Keratinocyte (primary cell): ENCODE data around the gene RPUSD3. TPM values are rescaled to one million over a fixed set of nuclear protein-coding genes. Genes with fewer than 3 reads are reported as not detected.

Source experiments
- DNase-seq: peaks from one replicate; pipeline ENCODE4 v3.0.0-alpha.2; 2011; ENCODE audit warnings: low read depth, missing footprints, low spot score
- FAIRE-seq: peaks from 2 replicates; lab custom pipeline; 2011; peaks lifted over from hg19 to GRCh38; lab: Jason Lieb, UNC
- H2AFZ ChIP-seq: 2 replicates; pipeline ENCODE4 v1.6.0; 2012; ENCODE audit warnings: low read length, control low read depth, inconsistent platforms; ENCODE audit not compliant: control insufficient read depth
- H3K27ac ChIP-seq: 2 replicates; pipeline ENCODE4 v1.5.1; 2011; ENCODE audit warnings: low read length; ENCODE audit not compliant: control insufficient read depth, insufficient read depth
- H3K27me3 ChIP-seq: 3 replicates; pipeline ENCODE4 v1.6.0; 2011; ENCODE audit warnings: low read length; ENCODE audit not compliant: control insufficient read depth, insufficient read depth; ENCODE audit errors: extremely low read depth
- H3K36me3 ChIP-seq, 2 experiments: 2 replicates in 1 of 2; 3 replicates in 1 of 2; pipeline ENCODE4 v1.5.1; 2011; ENCODE audit warnings: low read length in 2 of 2, mild to moderate bottlenecking in 1 of 2; ENCODE audit not compliant: control insufficient read depth in 2 of 2, insufficient read depth in 2 of 2; ENCODE audit errors: extremely low read depth in 1 of 2
- H3K4me1 ChIP-seq: 3 replicates; pipeline ENCODE4 v1.5.1; 2011; ENCODE audit warnings: low read length; ENCODE audit not compliant: control insufficient read depth, insufficient read depth; ENCODE audit errors: extremely low read depth
- H3K4me2 ChIP-seq: 3 replicates; pipeline ENCODE4 v1.6.0; 2011; ENCODE audit warnings: low read depth, low read length; ENCODE audit not compliant: control insufficient read depth, insufficient read depth; ENCODE audit errors: extremely low read depth
- H3K4me3 ChIP-seq, 3 experiments: fragments of 200-600 bp in 1 of 3; sonication (generic) in 1 of 3; 2 replicates in 2 of 3; 3 replicates in 1 of 3; pipeline ENCODE4 v1.5.1; 2011 to 2016; ENCODE audit warnings: low read length in 3 of 3, mild to moderate bottlenecking in 3 of 3, control low read depth in 2 of 3, inconsistent platforms in 1 of 3, low read depth in 1 of 3, mixed read lengths in 1 of 3, mixed run types in 1 of 3, moderate library complexity in 1 of 3; ENCODE audit not compliant: control insufficient read depth in 2 of 3, insufficient read depth in 2 of 3; ENCODE audit errors: extremely low read depth in 1 of 3
- H3K79me2 ChIP-seq: 2 replicates; pipeline ENCODE4 v1.6.0; 2012; ENCODE audit warnings: low read length; ENCODE audit not compliant: control insufficient read depth, insufficient read depth
- H3K9ac ChIP-seq: 3 replicates; pipeline ENCODE4 v1.6.0; 2011; ENCODE audit warnings: low read length; ENCODE audit not compliant: control insufficient read depth, insufficient read depth; ENCODE audit errors: extremely low read depth
- H3K9me1 ChIP-seq: 3 replicates; pipeline ENCODE4 v1.6.0; 2011; ENCODE audit warnings: low read length; ENCODE audit not compliant: control insufficient read depth, insufficient read depth; ENCODE audit errors: extremely low read depth
- H3K9me3 ChIP-seq: 2 replicates; pipeline ENCODE4 v1.5.1; 2012; ENCODE audit warnings: low read depth, low read length; ENCODE audit not compliant: control insufficient read depth
- H4K20me1 ChIP-seq: 3 replicates; pipeline ENCODE4 v1.6.0; 2011; ENCODE audit warnings: low read length; ENCODE audit not compliant: control insufficient read depth, insufficient read depth; ENCODE audit errors: extremely low read depth
- EZH2 ChIP-seq: IDR thresholded peaks from one replicate; pipeline ENCODE4 v1.6.1; 2012; ENCODE audit warnings: inconsistent platforms, mild to moderate bottlenecking, low read length, moderate library complexity
- dilution Hi-C: fragments of 300-500 bp; cut with MboI; formaldehyde crosslinking; loops from one replicate; pipeline ENCODE4 v1.7.0; 2020; ENCODE audit warnings: low sequenced_read_pairs; ENCODE audit not compliant: extremely low pct_ligation_motif_present
- polyA plus RNA-seq, 5 experiments: library from polyadenylated mRNA; depleted of rRNA in 3 of 5; stranded (reverse) in 3 of 5; stranded (forward) in 1 of 5; unstranded in 1 of 5; fragments of >200 nt; gene quantifications; 1 replicate in 1 of 5; 2 replicates in 3 of 5; 3 replicates in 1 of 5; pipeline versions ENCODE4 v1.2.1 to v1.2.3, GENCODE V29; 2011 to 2012; ENCODE audit warnings: missing spikeins in 2 of 5, low read depth in 1 of 5, low replicate concordance in 1 of 5
- TF ChIP-seq, protein P1 (sequence below), 3 experiments: IDR thresholded peaks in 1 of 3; conservative IDR thresholded peaks in 1 of 3; optimal IDR thresholded peaks in 1 of 3; 2 replicates in 2 of 3; 3 replicates in 1 of 3; pipeline versions ENCODE3 to v1.5.1; 2011; ENCODE audit warnings: low read length in 3 of 3, mild to moderate bottlenecking in 3 of 3, moderate library complexity in 2 of 3, control low read depth in 1 of 3, inconsistent platforms in 1 of 3; ENCODE audit not compliant: insufficient read depth in 2 of 3; ENCODE audit errors: extremely low read depth in 1 of 3

Gene RPUSD3
- polyA plus RNA-seq, 1 donor (not counting 4 experiments of a cell fraction or from before 2014, with no cell fraction given): 31.5 TPM

DNA sequence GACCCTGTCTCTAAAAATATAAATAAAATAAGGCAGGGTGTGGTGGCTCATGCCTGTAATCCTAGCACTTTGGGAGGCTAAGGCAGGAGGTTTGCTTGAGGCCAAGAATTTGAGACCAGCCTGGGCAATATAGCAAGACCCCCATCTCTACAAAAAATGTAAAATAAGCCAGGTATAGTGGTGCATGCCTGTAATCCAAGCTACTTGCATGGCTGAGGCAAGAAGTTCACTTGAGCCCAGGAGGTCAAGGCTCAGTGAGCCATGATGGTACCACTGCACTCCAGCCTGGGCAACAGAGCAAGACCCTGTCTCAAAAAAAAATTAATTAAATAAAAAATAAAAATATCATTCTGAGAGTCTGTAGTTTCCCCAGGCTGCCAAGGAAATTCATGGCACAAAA is 42.5 kb upstream of the RPUSD3 start:
- dilution Hi-C loops: no loop called here
- no peak overlapping the region for H3K4me3 ChIP-seq
- H3K27ac ChIP-seq: no peak overlapping the region
- no peaks in the 10 kb centered on the region for H3K9me3 ChIP-seq
- TF ChIP-seq, protein P1, sequence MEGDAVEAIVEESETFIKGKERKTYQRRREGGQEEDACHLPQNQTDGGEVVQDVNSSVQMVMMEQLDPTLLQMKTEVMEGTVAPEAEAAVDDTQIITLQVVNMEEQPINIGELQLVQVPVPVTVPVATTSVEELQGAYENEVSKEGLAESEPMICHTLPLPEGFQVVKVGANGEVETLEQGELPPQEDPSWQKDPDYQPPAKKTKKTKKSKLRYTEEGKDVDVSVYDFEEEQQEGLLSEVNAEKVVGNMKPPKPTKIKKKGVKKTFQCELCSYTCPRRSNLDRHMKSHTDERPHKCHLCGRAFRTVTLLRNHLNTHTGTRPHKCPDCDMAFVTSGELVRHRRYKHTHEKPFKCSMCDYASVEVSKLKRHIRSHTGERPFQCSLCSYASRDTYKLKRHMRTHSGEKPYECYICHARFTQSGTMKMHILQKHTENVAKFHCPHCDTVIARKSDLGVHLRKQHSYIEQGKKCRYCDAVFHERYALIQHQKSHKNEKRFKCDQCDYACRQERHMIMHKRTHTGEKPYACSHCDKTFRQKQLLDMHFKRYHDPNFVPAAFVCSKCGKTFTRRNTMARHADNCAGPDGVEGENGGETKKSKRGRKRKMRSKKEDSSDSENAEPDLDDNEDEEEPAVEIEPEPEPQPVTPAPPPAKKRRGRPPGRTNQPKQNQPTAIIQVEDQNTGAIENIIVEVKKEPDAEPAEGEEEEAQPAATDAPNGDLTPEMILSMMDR (optimal IDR thresholded peaks at IDR 0.05 in 1 of 3, IDR thresholded peaks at IDR 0.05 in 1 of 3, conservative IDR thresholded peaks at IDR 0.05 in 1 of 3; ENCODE audit: extremely low read depth in 1 of 3, insufficient read depth in 2 of 3, low read length in 3 of 3): no peak
- no peak for TF ChIP-seq EZH2
- no peaks in the 10 kb centered on the region for H3K27me3 ChIP-seq
- H2AFZ ChIP-seq: no peak overlapping the region
- FAIRE-seq (no peak), DNase-seq (no peak)
- no peaks in the 10 kb centered on the region for H4K20me1 ChIP-seq
- H3K4me2 ChIP-seq: no peak overlapping the region
- peaks cover 9% of the 10 kb centered on the region for H3K79me2 ChIP-seq
- H3K36me3 ChIP-seq: no peaks in the 10 kb centered on the region
- H3K4me1 ChIP-seq: peaks cover 21% of the 10 kb centered on the region
- no peaks in the 10 kb centered on the region for H3K9me1 ChIP-seq
- H3K9ac ChIP-seq: no peak overlapping the region

DNA sequence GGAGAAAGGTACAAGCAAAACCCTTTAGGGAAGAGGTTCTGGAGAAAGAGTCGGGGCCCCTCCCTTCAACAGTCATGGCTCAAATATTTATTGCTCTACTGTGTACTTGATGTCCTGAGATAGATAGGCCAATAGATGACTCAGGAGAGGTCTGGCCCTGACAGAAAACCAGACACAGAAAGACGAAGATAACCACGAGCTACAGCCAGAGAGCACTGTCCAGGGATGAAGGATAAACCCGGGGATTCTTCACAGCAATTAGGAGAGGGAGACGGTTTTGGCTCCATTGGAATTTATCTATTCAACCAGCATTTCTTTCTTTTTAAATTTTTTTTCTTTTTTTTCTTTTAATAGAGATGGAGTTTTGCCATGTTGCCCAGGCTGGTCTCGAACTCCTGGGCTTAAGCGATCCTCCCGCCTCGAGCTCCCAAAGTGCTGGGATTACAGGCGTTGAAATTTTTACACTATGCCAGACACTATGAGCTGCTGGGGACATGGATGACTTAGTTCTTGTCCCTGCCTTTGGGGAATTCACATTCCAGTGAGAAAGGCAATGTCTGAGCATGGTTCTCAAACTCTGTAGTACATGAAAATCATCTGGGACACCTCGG is 40.9 kb upstream of the RPUSD3 start:
- peak overlapping the region in 2 of 3 experiments; percentile 2 to 3 for H3K4me3 ChIP-seq
- no peaks in the 10 kb centered on the region for H3K79me2 ChIP-seq
- dilution Hi-C loops: no loop called here
- H3K4me1 ChIP-seq: peaks cover 21% of the 10 kb centered on the region
- no peak for TF ChIP-seq EZH2
- TF ChIP-seq, protein P1 (optimal IDR thresholded peaks at IDR 0.05 in 1 of 3, IDR thresholded peaks at IDR 0.05 in 1 of 3, conservative IDR thresholded peaks at IDR 0.05 in 1 of 3; ENCODE audit: extremely low read depth in 1 of 3, insufficient read depth in 2 of 3, low read length in 3 of 3): peak in 1 of 3 experiments; percentile 19
- H4K20me1 ChIP-seq: no peaks in the 10 kb centered on the region
- FAIRE-seq (peak; percentile 69), DNase-seq (peak; percentile 66)
- no peaks in the 10 kb centered on the region for H3K36me3 ChIP-seq
- no peaks in the 10 kb centered on the region for H3K27me3 ChIP-seq
- H3K4me2 ChIP-seq: peak overlapping the region; percentile 75
- H2AFZ ChIP-seq: peak overlapping the region; percentile 15
- no peaks in the 10 kb centered on the region for H3K9me3 ChIP-seq
- no peaks in the 10 kb centered on the region for H3K9me1 ChIP-seq
- H3K9ac ChIP-seq: peak overlapping the region; percentile 31
- H3K27ac ChIP-seq: peak overlapping the region; percentile 84
